H1 (cell line): ENCODE measurements around the gene PAPSS2. TPM values are rescaled to one million over a fixed set of nuclear protein-coding genes. Genes with fewer than 3 reads are reported as not detected.

ENCODE experiments used
- CBX8 ChIP-seq: fragments of 300-800, 300-1000 bp; sonication (generic); IDR thresholded peaks from 2 replicates; pipeline ENCODE4 v1.7.1; 2016; ENCODE audit warnings: low read depth, low read length, borderline replicate concordance
- CHD7 ChIP-seq: fragments of 300-600 bp; sonication (generic); IDR thresholded peaks from 2 replicates; pipeline ENCODE4 v1.7.1; 2012; ENCODE audit warnings: low read length, moderate library complexity, mild to moderate bottlenecking, inconsistent platforms; ENCODE audit not compliant: insufficient replicate concordance
- CREB1 ChIP-seq: IDR thresholded peaks from 2 replicates; pipeline ENCODE4 v1.6.1; 2012; ENCODE audit warnings: inconsistent platforms
- EGR1 ChIP-seq: IDR thresholded peaks from 2 replicates; pipeline ENCODE4 v1.6.1; 2011; ENCODE audit warnings: low read depth, low read length, borderline replicate concordance
- GTF2F1 ChIP-seq: IDR thresholded peaks from 2 replicates; pipeline ENCODE4 v1.6.1; 2012; ENCODE audit warnings: low read depth, low read length, improper control_type of control experiment, borderline replicate concordance
- RXRA ChIP-seq: IDR thresholded peaks from 2 replicates; pipeline ENCODE4 v1.6.1; 2011; ENCODE audit warnings: low read depth, mild to moderate bottlenecking, low read length, moderate library complexity; ENCODE audit not compliant: insufficient read depth
- TCF12 ChIP-seq: IDR thresholded peaks from 2 replicates; pipeline ENCODE4 v1.6.1; 2011; ENCODE audit warnings: low read depth, mild to moderate bottlenecking, low read length
- TEAD4 ChIP-seq: IDR thresholded peaks from 2 replicates; pipeline ENCODE4 v1.6.1; 2012; ENCODE audit warnings: low read depth, low read length, inconsistent platforms, mixed read lengths
- ZNF274 ChIP-seq: IDR thresholded peaks from 2 replicates; pipeline ENCODE4 v1.7.0; 2012; ENCODE audit warnings: low read length, borderline replicate concordance; ENCODE audit errors: extremely low read depth
- polyA plus RNA-seq, 7 experiments: library from polyadenylated mRNA; depleted of rRNA in 3 of 7; stranded (reverse) in 5 of 7; unstranded in 2 of 7; fragments of >200 nt in 5 of 7; fragments of 200-250 nt in 2 of 7; gene quantifications; 1 replicate in 5 of 7; 2 replicates in 1 of 7; 4 replicates in 1 of 7; pipeline versions ENCODE4 v1.2.1 to v1.2.3, GENCODE V29; 2011 to 2013; ENCODE audit warnings: missing spikeins in 2 of 7, mixed read lengths in 2 of 7
- total RNA-seq: library from RNA; stranded (reverse); fragmentation: NEBNext Ultra II Directional; extraction: Animal tissue kit (Norgen Biotek cat#: 25700); gene quantifications from 2 replicates; pipeline ENCODE4 v1.2.1, GENCODE V29; 2021

The PAPSS2 gene
- total and polyA plus RNA-seq, 2 of the 8 experiments (the other 6 are each of a cell fraction or from before 2014, with no cell fraction given): 7.6 to 20.2 TPM

GRCh38 chr10:87753995-87754866 lies 94.6 kb downstream of the PAPSS2 start (continued):
- TF ChIP-seq CHD7: no peak
- no peak for TF ChIP-seq TCF12
- TF ChIP-seq ZNF274: no peak
- no peak for TF ChIP-seq CBX8
- no peak for TF ChIP-seq EGR1
- TF ChIP-seq GTF2F1: no peak
- no peak for TF ChIP-seq RXRA
- TF ChIP-seq TEAD4: no peak
- no peak for TF ChIP-seq CREB1
